HAP-1 (cell line): Measurements from ENCODE around the gene PRAMEF9.
A peak's percentile ranks its signal among the peaks of the same experiment; 100 is the strongest.
"Not testable (repeated sequence)": the region's sequence is repeated elsewhere in the genome, so short reads cannot be mapped to it uniquely, and the experiment has no call there.

Experiments used
- DNase-seq, 2 experiments: peaks; one replicate each; pipeline ENCODE4 v3.0.0-alpha.2; 2016 to 2020; ENCODE audit warnings: low spot score in 2 of 2
- H3K27me3 ChIP-seq: fragments of 250-450 bp; sonication (Bioruptor Pico); 2 replicates; pipeline ENCODE4 v1.5.1; 2020; ENCODE audit warnings: low read depth, mild to moderate bottlenecking, moderate library complexity
- H3K36me3 ChIP-seq: fragments of 250-450 bp; sonication (Bioruptor Pico); replicated peaks from 2 replicates; pipeline ENCODE4 v1.5.1; 2020; ENCODE audit warnings: mild to moderate bottlenecking
- H3K4me1 ChIP-seq: fragments of 250-450 bp; sonication (Bioruptor Pico); 2 replicates; pipeline ENCODE4 v1.5.1; 2020; ENCODE audit warnings: mild to moderate bottlenecking
- H3K4me3 ChIP-seq: fragments of 250-450 bp; sonication (Bioruptor Pico); 2 replicates; pipeline ENCODE4 v1.5.1; 2020; ENCODE audit warnings: mild to moderate bottlenecking, moderate library complexity
- H3K9me3 ChIP-seq: fragments of 250-450 bp; sonication (Bioruptor Pico); 2 replicates; pipeline ENCODE4 v1.5.1; 2020; ENCODE audit warnings: mild to moderate bottlenecking, moderate library complexity
- in situ Hi-C: fragments of 300-500 bp; cut with MboI; formaldehyde crosslinking; loops from 3 replicates; pipeline ENCODE4 v1.14.3; 2020; ENCODE audit warnings: low sequenced_read_pairs, inconsistent platforms, mixed read lengths

The PRAMEF9 gene

GRCh38 chr1:13171548-13171947, at the start of gene PRAMEF9:
Gene PRAMEF9, plus strand, starts transcription at chr1:13171848. Its CDS starts 3,433 bp downstream, at chr1:13175281.
- DNase-seq, H3K4me3 ChIP-seq, H3K9me3 ChIP-seq, H3K4me1 ChIP-seq, in situ Hi-C loops, H3K27me3 ChIP-seq, H3K36me3 ChIP-seq: not testable (repeated sequence)

DNA sequence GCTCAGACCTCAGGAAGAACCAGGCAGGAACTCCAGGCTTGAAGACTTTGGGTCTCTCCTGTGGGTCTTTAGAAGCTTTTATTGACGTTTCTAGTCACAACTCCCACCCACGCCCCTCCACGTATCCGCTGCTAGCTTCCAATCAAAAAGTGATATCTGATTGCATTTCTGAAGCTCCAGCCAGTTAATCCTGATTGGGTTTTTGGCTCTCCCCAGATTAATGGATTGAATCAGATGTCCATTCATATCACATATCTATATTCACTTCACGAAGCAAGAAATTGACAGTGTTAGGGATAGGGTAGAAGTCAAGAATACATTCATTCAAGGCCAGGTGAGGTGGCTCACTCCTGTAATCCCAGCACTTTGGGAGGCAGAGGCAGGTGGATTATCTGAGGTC, 15.7 kb upstream of the PRAMEF9 start, which contains the start of gene PRAMEF26:
Gene PRAMEF26, minus strand, starts transcription at position 101 of the 400 bp plus-strand sequence. CDS start 2,914 bp downstream, outside the sequence.
- DNase-seq, H3K27me3 ChIP-seq, H3K4me3 ChIP-seq, H3K36me3 ChIP-seq, in situ Hi-C loops, H3K9me3 ChIP-seq, H3K4me1 ChIP-seq: not testable (repeated sequence)

GRCh38 chr1:13165531-13165930, 6.1 kb upstream of the PRAMEF9 start, which contains the start of gene HNRNPCL4:
Gene HNRNPCL4, minus strand, starts transcription at chr1:13165631. Its CDS starts 164 bp downstream, at chr1:13165467.
- H3K36me3 ChIP-seq, DNase-seq, in situ Hi-C loops, H3K9me3 ChIP-seq, H3K4me3 ChIP-seq, H3K27me3 ChIP-seq, H3K4me1 ChIP-seq: not testable (repeated sequence)

- DNase-seq, H3K36me3 ChIP-seq, H3K4me1 ChIP-seq, H3K27me3 ChIP-seq, H3K4me3 ChIP-seq, H3K9me3 ChIP-seq, in situ Hi-C loops: not testable (repeated sequence)
Measured at GRCh38 chr1:13201309-13201708, 29.7 kb downstream of the PRAMEF9 start, which contains the start of gene PRAMEF13. Gene PRAMEF13, minus strand, starts transcription at chr1:13201409. Its CDS starts 1,820 bp downstream, at chr1:13199589.

- H3K4me3 ChIP-seq, DNase-seq, H3K27me3 ChIP-seq, H3K4me1 ChIP-seq, in situ Hi-C loops, H3K36me3 ChIP-seq, H3K9me3 ChIP-seq: not testable (repeated sequence)
Measured at GRCh38 chr1:13208712-13209111, 37.1 kb downstream of the PRAMEF9 start.

- H3K9me3 ChIP-seq, H3K4me3 ChIP-seq, H3K36me3 ChIP-seq, in situ Hi-C loops, DNase-seq, H3K27me3 ChIP-seq, H3K4me1 ChIP-seq: not testable (repeated sequence)
Measured at GRCh38 chr1:13216619-13217018, 45.0 kb downstream of the PRAMEF9 start.

- H3K4me1 ChIP-seq, H3K27me3 ChIP-seq, DNase-seq, H3K9me3 ChIP-seq, H3K36me3 ChIP-seq, H3K4me3 ChIP-seq, in situ Hi-C loops: not testable (repeated sequence)
Measured at GRCh38 chr1:13219203-13219602, 47.6 kb downstream of the PRAMEF9 start.

DNA sequence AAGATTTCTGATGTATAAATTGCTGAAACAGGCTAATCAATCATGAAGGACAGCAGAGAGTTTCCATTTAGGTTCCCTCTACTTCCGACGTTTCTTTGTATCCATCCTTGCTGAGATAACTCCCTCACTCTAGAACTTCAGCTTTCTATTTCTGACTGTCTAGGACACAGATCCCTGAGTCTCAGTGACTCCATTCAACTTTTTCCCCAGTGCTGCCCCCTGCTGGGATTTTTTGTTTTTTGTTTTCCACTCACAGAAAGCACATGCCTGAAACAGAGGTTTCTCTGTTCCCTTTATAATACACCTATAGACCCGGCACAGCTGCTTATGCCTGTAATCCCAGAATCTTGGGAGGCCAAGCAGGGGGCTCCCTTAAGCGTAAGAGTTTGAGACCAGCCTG, 51.1 kb downstream of the PRAMEF9 start:
- H3K27me3 ChIP-seq, DNase-seq, H3K9me3 ChIP-seq, H3K36me3 ChIP-seq, H3K4me3 ChIP-seq, in situ Hi-C loops, H3K4me1 ChIP-seq: not testable (repeated sequence)

GRCh38 chr1:13224480-13225060, 52.9 kb downstream of the PRAMEF9 start:
- H3K4me3 ChIP-seq = no peak overlapping the region
- in situ Hi-C loops = no loop called here
- H3K4me1 ChIP-seq = no peaks in the 10 kb centered on the region
- H3K9me3 ChIP-seq = no peaks in the 10 kb centered on the region
- no peak for DNase-seq
- H3K27me3 ChIP-seq = no peaks in the 10 kb centered on the region
- no peaks in the 10 kb centered on the region for H3K36me3 ChIP-seq

DNA sequence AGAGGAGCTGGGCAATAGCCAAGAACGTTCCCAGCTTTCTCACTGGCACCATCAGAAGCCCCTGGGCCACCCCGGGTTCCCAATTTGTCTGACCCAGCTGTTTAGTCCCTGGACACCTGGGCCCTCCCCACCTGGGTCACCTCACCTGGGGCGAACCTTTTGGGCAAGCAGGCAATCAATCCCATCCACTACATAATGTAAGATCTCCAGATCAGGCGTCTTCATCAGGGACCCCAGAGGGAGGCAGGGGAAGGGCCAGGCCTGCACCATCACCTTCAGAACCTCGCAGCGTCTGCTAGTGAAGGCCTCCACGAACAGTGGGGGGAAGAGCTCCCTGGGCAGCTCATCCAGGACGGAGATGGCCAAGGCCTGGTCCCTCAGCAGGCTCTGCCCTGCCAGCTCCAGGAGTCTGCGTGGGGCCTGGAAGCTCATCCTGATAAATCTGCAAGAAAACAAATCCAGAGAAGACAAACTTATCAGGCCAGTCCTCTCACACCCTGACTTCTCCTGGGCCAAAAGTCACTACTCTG, 54.1 kb downstream of the PRAMEF9 start, which contains the start of gene PRAMEF18:
Gene PRAMEF18, minus strand, starts transcription at position 480 of the 530 bp plus-strand sequence. Its CDS starts 48 bp downstream, at position 432.
- H3K36me3 ChIP-seq, DNase-seq, H3K27me3 ChIP-seq, H3K4me1 ChIP-seq, H3K4me3 ChIP-seq, in situ Hi-C loops, H3K9me3 ChIP-seq: not testable (repeated sequence)

GRCh38 chr1:13227271-13228055, 55.8 kb downstream of the PRAMEF9 start:
- H3K9me3 ChIP-seq, H3K4me3 ChIP-seq, DNase-seq, in situ Hi-C loops, H3K27me3 ChIP-seq, H3K36me3 ChIP-seq, H3K4me1 ChIP-seq: not testable (repeated sequence)

GRCh38 chr1:13228343-13228781, 56.7 kb downstream of the PRAMEF9 start:
- H3K4me3 ChIP-seq = no peak overlapping the region
- in situ Hi-C loops = no loop called here
- no peaks in the 10 kb centered on the region for H3K27me3 ChIP-seq
- no peaks in the 10 kb centered on the region for H3K36me3 ChIP-seq
- no peaks in the 10 kb centered on the region for H3K9me3 ChIP-seq
- H3K4me1 ChIP-seq = no peaks in the 10 kb centered on the region
- DNase-seq = peak; percentile 16 to 60
